ENCODE data around the gene GGT6.

GGT6 gene

GRCh38 chr17:4551796-4552525 is 8.4 kb downstream of the GGT6 start:
- TF ChIP-seq, protein P1, sequence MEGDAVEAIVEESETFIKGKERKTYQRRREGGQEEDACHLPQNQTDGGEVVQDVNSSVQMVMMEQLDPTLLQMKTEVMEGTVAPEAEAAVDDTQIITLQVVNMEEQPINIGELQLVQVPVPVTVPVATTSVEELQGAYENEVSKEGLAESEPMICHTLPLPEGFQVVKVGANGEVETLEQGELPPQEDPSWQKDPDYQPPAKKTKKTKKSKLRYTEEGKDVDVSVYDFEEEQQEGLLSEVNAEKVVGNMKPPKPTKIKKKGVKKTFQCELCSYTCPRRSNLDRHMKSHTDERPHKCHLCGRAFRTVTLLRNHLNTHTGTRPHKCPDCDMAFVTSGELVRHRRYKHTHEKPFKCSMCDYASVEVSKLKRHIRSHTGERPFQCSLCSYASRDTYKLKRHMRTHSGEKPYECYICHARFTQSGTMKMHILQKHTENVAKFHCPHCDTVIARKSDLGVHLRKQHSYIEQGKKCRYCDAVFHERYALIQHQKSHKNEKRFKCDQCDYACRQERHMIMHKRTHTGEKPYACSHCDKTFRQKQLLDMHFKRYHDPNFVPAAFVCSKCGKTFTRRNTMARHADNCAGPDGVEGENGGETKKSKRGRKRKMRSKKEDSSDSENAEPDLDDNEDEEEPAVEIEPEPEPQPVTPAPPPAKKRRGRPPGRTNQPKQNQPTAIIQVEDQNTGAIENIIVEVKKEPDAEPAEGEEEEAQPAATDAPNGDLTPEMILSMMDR (conservative IDR thresholded peaks at IDR 0.05; ENCODE audit: low read depth, low read length): no peak

GRCh38 chr17:4551141-4551540 is 9.2 kb downstream of the GGT6 start:
- H3K4me3 ChIP-seq (ENCODE audit: low read length): no peak overlapping the region
- DNase-seq (ENCODE audit: low read depth): no peak
- TF ChIP-seq, protein P1 (conservative IDR thresholded peaks at IDR 0.05; ENCODE audit: low read depth, low read length): peak; percentile 26

More at GRCh38 chr17:4551796-4552525, 8.4 kb downstream of the GGT6 start:
- H3K4me3 ChIP-seq (ENCODE audit: low read length): no peak overlapping the region
- no peak for DNase-seq (ENCODE audit: low read depth)

DNA sequence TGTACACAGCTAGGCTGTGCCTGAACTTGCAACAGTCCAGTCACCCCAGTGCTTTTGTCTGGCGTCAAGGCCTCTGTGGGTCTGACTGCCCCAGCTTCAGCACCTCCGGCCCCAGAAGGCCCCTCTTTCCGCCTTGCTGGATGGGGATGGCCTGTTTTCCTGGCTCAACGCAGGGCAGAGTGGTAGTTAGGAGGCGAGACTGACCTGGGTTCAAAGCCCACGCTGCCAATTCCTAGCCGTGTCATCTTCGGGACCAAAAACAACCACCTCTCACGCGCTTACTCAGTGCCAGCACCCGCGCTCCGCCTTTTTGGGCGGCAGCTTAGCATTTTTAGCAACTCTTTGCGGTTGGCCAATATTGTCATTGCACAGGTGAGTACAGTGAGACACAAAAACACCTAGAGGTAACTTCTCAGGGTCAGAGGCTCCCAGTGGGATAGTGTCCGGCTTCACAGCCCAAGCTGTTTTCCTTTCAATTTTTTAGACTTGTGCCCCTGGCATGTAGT is 9.8 kb downstream of the GGT6 start:
- TF ChIP-seq, protein P1 (conservative IDR thresholded peaks at IDR 0.05; ENCODE audit: low read depth, low read length): no peak
- no peak overlapping the region for H3K4me3 ChIP-seq (ENCODE audit: low read length)
- no peak for DNase-seq (ENCODE audit: low read depth)

DNA sequence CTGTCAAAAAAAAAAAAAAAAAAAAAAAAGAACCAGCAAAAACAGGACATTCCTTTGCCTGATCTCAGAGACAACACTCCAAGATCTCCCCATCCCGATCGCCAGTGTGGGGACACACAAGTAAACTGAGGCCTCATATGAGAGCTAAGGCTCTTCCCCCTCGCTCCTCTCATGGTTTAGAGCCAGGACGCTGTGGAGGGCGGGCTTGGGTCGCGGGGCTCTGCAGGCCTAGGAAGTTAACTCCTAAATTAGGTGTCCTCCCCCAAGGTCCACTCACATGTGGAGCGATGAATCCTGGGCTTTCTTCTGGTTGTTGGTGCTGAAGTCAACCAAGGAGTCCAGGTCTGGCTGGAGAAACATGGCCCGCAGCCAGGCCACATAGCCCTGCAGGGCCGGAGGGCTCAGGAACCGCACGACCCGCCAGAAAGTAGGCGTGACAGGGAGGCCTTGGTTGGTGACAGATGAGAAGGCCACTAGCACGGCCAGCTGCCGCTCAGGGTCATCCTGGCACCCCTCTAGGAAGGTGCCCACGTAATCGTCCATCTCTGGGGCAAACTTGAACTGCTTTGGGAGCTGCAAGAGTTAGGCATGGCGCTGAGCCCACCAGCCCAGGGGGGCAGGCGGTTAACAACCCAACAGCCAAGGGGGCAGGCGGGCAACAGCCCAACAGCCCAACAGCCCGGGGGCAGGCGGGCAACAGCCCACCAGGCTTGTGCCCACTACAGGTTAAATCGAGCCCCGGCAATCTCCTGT is 10.4 kb downstream of the GGT6 start:
- TF ChIP-seq, protein P1 (conservative IDR thresholded peaks at IDR 0.05; ENCODE audit: low read depth, low read length): no peak
- no peak overlapping the region for H3K4me3 ChIP-seq (ENCODE audit: low read length)
- no peak for DNase-seq (ENCODE audit: low read depth)

- TF ChIP-seq, protein P1 (conservative IDR thresholded peaks at IDR 0.05; ENCODE audit: low read depth, low read length): no peak
- no peak overlapping the region for H3K4me3 ChIP-seq (ENCODE audit: low read length)
- DNase-seq (ENCODE audit: low read depth): no peak
Measured at GRCh38 chr17:4548721-4549531, 11.5 kb downstream of the GGT6 start.

GRCh38 chr17:4548061-4548461 is 12.3 kb downstream of the GGT6 start:
- no peak for DNase-seq (ENCODE audit: low read depth)
- TF ChIP-seq, protein P1 (conservative IDR thresholded peaks at IDR 0.05; ENCODE audit: low read depth, low read length): no peak
- no peak overlapping the region for H3K4me3 ChIP-seq (ENCODE audit: low read length)

Data from retinal pigment epithelial cell (primary cell).